ENCODE measurements around the gene CLEC14A. TPM values are rescaled to one million over a fixed set of nuclear protein-coding genes. Genes with fewer than 3 reads are reported as not detected.
A peak's percentile ranks its signal among the peaks of the same experiment; 100 is the strongest.

CLEC14A gene
- polyA plus RNA-seq: 10 to 100 TPM in 1 of 4 donors, 1 to 10 TPM in 2, under 1 TPM in 1; 0.45 to 47.7 (median 2.9) TPM
- long read RNA-seq, donor 1: 0 reads
- long read RNA-seq, donor 2, transcript CLEC14A-201 (1 exons, 2,267 nt): major isoform, 7 of 7 reads
- long read RNA-seq, donor 2, partial matches to known transcripts: 0 of 7 reads
- long read RNA-seq, donor 2, other reads (novel, unspliced or antisense): 0 of 7 reads
- long read RNA-seq, donor 3, transcript CLEC14A-201 (1 exons, 2,267 nt): major isoform, 28 of 28 reads
- long read RNA-seq, donor 3, partial matches to known transcripts: 0 of 28 reads
- long read RNA-seq, donor 3, other reads (novel, unspliced or antisense): 0 of 28 reads
- long read RNA-seq, donor 4: 0 reads
- long read RNA-seq, donor 5, partial matches to known transcripts: 0 of 3 reads
- long read RNA-seq, donor 5, other reads (novel, unspliced or antisense): 0 of 3 reads
- long read RNA-seq, donor 6, transcript CLEC14A-201 (1 exons, 2,267 nt): major isoform, 16 of 16 reads
- long read RNA-seq, donor 6, partial matches to known transcripts: 0 of 16 reads
- long read RNA-seq, donor 6, other reads (novel, unspliced or antisense): 0 of 16 reads
- long read RNA-seq, donor 7: 0 reads
- long read RNA-seq, donor 8, transcript CLEC14A-201 (1 exons, 2,267 nt): major isoform, 17 of 17 reads
- long read RNA-seq, donor 8, partial matches to known transcripts: 0 of 17 reads
- long read RNA-seq, donor 8, other reads (novel, unspliced or antisense): 0 of 17 reads
- long read RNA-seq, donor 9, partial matches to known transcripts: 0 of 3 reads
- long read RNA-seq, donor 9, other reads (novel, unspliced or antisense): 0 of 3 reads
- long read RNA-seq, donor 10, transcript CLEC14A-201 (1 exons, 2,267 nt): major isoform, 29 of 29 reads
- long read RNA-seq, donor 10, partial matches to known transcripts: 0 of 29 reads
- long read RNA-seq, donor 10, other reads (novel, unspliced or antisense): 0 of 29 reads

- DNase-seq: peak in 1 of 2 donors; percentile 41
- Histone ChIP-seq H3K9me3 (ENCODE audit: control insufficient read depth in 2 of 2, insufficient read depth in 1 of 2, low read depth in 1 of 2, low read length in 1 of 2) (no peaks in the 10 kb centered on the region), H3K4me1 (ENCODE audit: control insufficient read depth in 3 of 3, insufficient read depth in 2 of 3, low read depth in 1 of 3, low read length in 2 of 3) (no peaks in the 10 kb centered on the region), H3K27me3 (ENCODE audit: control insufficient read depth in 3 of 3, insufficient read depth in 3 of 3, low read length in 3 of 3) (peaks cover 0 to 33% (median 8%) of the 10 kb centered on the region in 3 donors), H3K36me3 (ENCODE audit: control insufficient read depth in 3 of 3, insufficient read depth in 2 of 3, low read depth in 1 of 3, low read length in 3 of 3) (no peaks in the 10 kb centered on the region), H3K4me3 (ENCODE audit: low read depth in 1 of 3, low read length in 3 of 3) (peak within 1 kb of the TSS; percentile 30 to 46 (median 33)), H3K27ac (ENCODE audit: low read depth in 1 of 3, low read length in 2 of 3) (peak within 1 kb of the TSS; percentile 5 to 88 (median 28))
- FAIRE-seq: no peak
- 9 to 26% (median 22%) methylated on average over 62 to 68 of the region's 68 CpGs for WGBS, 3 donors
Observed at GRCh38 chr14:38255673-38256532, at the start of gene CLEC14A. Gene CLEC14A (minus strand): TSS chr14:38256093. CDS start chr14:38256022, 71 bp downstream.

GRCh38 chr14:38302966-38303365, 47.1 kb upstream of the CLEC14A start:
- Histone ChIP-seq H3K36me3 (ENCODE audit: control insufficient read depth in 3 of 3, insufficient read depth in 2 of 3, low read depth in 1 of 3, low read length in 3 of 3) (no peaks in the 10 kb centered on the region), H3K4me3 (ENCODE audit: low read depth in 1 of 3, low read length in 3 of 3) (no peak overlapping the region), H3K27ac (ENCODE audit: low read depth in 1 of 3, low read length in 2 of 3) (no peak overlapping the region), H3K4me1 (ENCODE audit: control insufficient read depth in 3 of 3, insufficient read depth in 2 of 3, low read depth in 1 of 3, low read length in 2 of 3) (no peaks in the 10 kb centered on the region), H3K27me3 (ENCODE audit: control insufficient read depth in 3 of 3, insufficient read depth in 3 of 3, low read length in 3 of 3) (no peaks in the 10 kb centered on the region), H3K9me3 (ENCODE audit: control insufficient read depth in 2 of 2, insufficient read depth in 1 of 2, low read depth in 1 of 2, low read length in 1 of 2) (peaks cover 0 to 5% of the 10 kb centered on the region in 2 donors)
- no peak for FAIRE-seq
- WGBS, 3 donors: 93 to 100% (median 94%) methylated on average over 1 of the region's 1 CpG
- no peak for DNase-seq

- H3K4me3 ChIP-seq (ENCODE audit: low read depth in 1 of 3, low read length in 3 of 3): no peak overlapping the region
- H3K9me3 ChIP-seq (ENCODE audit: control insufficient read depth in 2 of 2, insufficient read depth in 1 of 2, low read depth in 1 of 2, low read length in 1 of 2): peaks cover 0 to 5% of the 10 kb centered on the region in 2 donors
- no peaks in the 10 kb centered on the region for H3K27me3 ChIP-seq (ENCODE audit: control insufficient read depth in 3 of 3, insufficient read depth in 3 of 3, low read length in 3 of 3)
- DNase-seq (no peak), FAIRE-seq (no peak)
- no peaks in the 10 kb centered on the region for H3K4me1 ChIP-seq (ENCODE audit: control insufficient read depth in 3 of 3, insufficient read depth in 2 of 3, low read depth in 1 of 3, low read length in 2 of 3)
- WGBS, 3 donors: 95 to 100% (median 96%) methylated on average over 2 of the region's 2 CpGs
- H3K27ac ChIP-seq (ENCODE audit: low read depth in 1 of 3, low read length in 2 of 3): no peak overlapping the region
- H3K36me3 ChIP-seq (ENCODE audit: control insufficient read depth in 3 of 3, insufficient read depth in 2 of 3, low read depth in 1 of 3, low read length in 3 of 3): no peaks in the 10 kb centered on the region
Observed at GRCh38 chr14:38302034-38302433, 46.1 kb upstream of the CLEC14A start.

- 66 to 88% (median 76%) methylated on average over 1 of the region's 1 CpG for WGBS, 3 donors
- Histone ChIP-seq H3K36me3 (ENCODE audit: control insufficient read depth in 3 of 3, insufficient read depth in 2 of 3, low read depth in 1 of 3, low read length in 3 of 3) (no peaks in the 10 kb centered on the region), H3K4me3 (ENCODE audit: low read depth in 1 of 3, low read length in 3 of 3) (no peak overlapping the region), H3K4me1 (ENCODE audit: control insufficient read depth in 3 of 3, insufficient read depth in 2 of 3, low read depth in 1 of 3, low read length in 2 of 3) (no peaks in the 10 kb centered on the region), H3K27ac (ENCODE audit: low read depth in 1 of 3, low read length in 2 of 3) (no peak overlapping the region), H3K9me3 (ENCODE audit: control insufficient read depth in 2 of 2, insufficient read depth in 1 of 2, low read depth in 1 of 2, low read length in 1 of 2) (peaks cover 0 to 5% of the 10 kb centered on the region in 2 donors), H3K27me3 (ENCODE audit: control insufficient read depth in 3 of 3, insufficient read depth in 3 of 3, low read length in 3 of 3) (no peaks in the 10 kb centered on the region)
- no peak for DNase-seq
- no peak for FAIRE-seq
Observed at GRCh38 chr14:38297681-38298080, 41.8 kb upstream of the CLEC14A start.

- FAIRE-seq (no peak), DNase-seq (no peak)
Observed at GRCh38 chr14:38291681-38292467, 36.0 kb upstream of the CLEC14A start.

GRCh38 chr14:38290601-38291188, 34.8 kb upstream of the CLEC14A start:
- Histone ChIP-seq H3K4me3 (ENCODE audit: low read depth in 1 of 3, low read length in 3 of 3) (no peak overlapping the region), H3K27ac (ENCODE audit: low read depth in 1 of 3, low read length in 2 of 3) (no peak overlapping the region), H3K9me3 (ENCODE audit: control insufficient read depth in 2 of 2, insufficient read depth in 1 of 2, low read depth in 1 of 2, low read length in 1 of 2) (no peaks in the 10 kb centered on the region), H3K27me3 (ENCODE audit: control insufficient read depth in 3 of 3, insufficient read depth in 3 of 3, low read length in 3 of 3) (no peaks in the 10 kb centered on the region), H3K4me1 (ENCODE audit: control insufficient read depth in 3 of 3, insufficient read depth in 2 of 3, low read depth in 1 of 3, low read length in 2 of 3) (no peaks in the 10 kb centered on the region), H3K36me3 (ENCODE audit: control insufficient read depth in 3 of 3, insufficient read depth in 2 of 3, low read depth in 1 of 3, low read length in 3 of 3) (no peaks in the 10 kb centered on the region)
- DNase-seq (peak in 1 of 2 donors; percentile 18), FAIRE-seq (no peak)
- WGBS, 3 donors: 3 to 20% (median 11%) methylated on average over 5 of the region's 5 CpGs

More at GRCh38 chr14:38291681-38292467, 36.0 kb upstream of the CLEC14A start:
- H3K27ac ChIP-seq (ENCODE audit: low read depth in 1 of 3, low read length in 2 of 3): no peak overlapping the region
- no peaks in the 10 kb centered on the region for H3K27me3 ChIP-seq (ENCODE audit: control insufficient read depth in 3 of 3, insufficient read depth in 3 of 3, low read length in 3 of 3)
- H3K9me3 ChIP-seq (ENCODE audit: control insufficient read depth in 2 of 2, insufficient read depth in 1 of 2, low read depth in 1 of 2, low read length in 1 of 2): no peaks in the 10 kb centered on the region
- no peak overlapping the region for H3K4me3 ChIP-seq (ENCODE audit: low read depth in 1 of 3, low read length in 3 of 3)
- H3K4me1 ChIP-seq (ENCODE audit: control insufficient read depth in 3 of 3, insufficient read depth in 2 of 3, low read depth in 1 of 3, low read length in 2 of 3): no peaks in the 10 kb centered on the region
- H3K36me3 ChIP-seq (ENCODE audit: control insufficient read depth in 3 of 3, insufficient read depth in 2 of 3, low read depth in 1 of 3, low read length in 3 of 3): no peaks in the 10 kb centered on the region

DNA sequence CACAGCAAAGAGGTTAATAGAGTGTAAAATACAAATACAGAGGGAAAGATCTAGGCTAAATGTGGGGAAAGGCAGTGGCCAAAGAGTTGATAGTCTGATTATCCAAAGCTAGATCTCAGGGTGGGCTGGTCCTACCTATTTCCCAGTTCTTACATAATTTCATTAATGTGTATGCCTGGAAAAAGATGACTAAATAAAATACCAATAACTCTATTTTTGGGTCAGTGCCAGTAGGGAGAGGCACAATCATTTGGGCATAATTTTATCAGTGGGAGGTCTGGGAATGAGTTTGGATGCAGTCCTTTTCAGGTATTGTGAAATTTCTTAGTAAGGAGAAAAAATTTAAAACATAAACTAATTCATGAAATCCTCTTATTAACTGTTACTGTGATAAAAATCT, 30.6 kb upstream of the CLEC14A start:
- Histone ChIP-seq H3K27ac (ENCODE audit: low read depth in 1 of 3, low read length in 2 of 3) (no peak overlapping the region), H3K27me3 (ENCODE audit: control insufficient read depth in 3 of 3, insufficient read depth in 3 of 3, low read length in 3 of 3) (no peaks in the 10 kb centered on the region), H3K9me3 (ENCODE audit: control insufficient read depth in 2 of 2, insufficient read depth in 1 of 2, low read depth in 1 of 2, low read length in 1 of 2) (no peaks in the 10 kb centered on the region), H3K36me3 (ENCODE audit: control insufficient read depth in 3 of 3, insufficient read depth in 2 of 3, low read depth in 1 of 3, low read length in 3 of 3) (no peaks in the 10 kb centered on the region), H3K4me3 (ENCODE audit: low read depth in 1 of 3, low read length in 3 of 3) (no peak overlapping the region), H3K4me1 (ENCODE audit: control insufficient read depth in 3 of 3, insufficient read depth in 2 of 3, low read depth in 1 of 3, low read length in 2 of 3) (no peaks in the 10 kb centered on the region)
- FAIRE-seq (no peak), DNase-seq (no peak)
